VCaP (cell line): ENCODE results near the gene KLF13.

Experiments
- H3K27ac ChIP-seq: fragments of 450-650 bp; 2 replicates; pipeline ENCODE4 v1.5.1; 2017
- TF ChIP-seq, protein P1 (sequence below): fragments of 450-650 bp; conservative IDR thresholded peaks from 2 replicates; pipeline ENCODE4 v1.5.1; 2017; ENCODE audit warnings: mild to moderate bottlenecking, moderate library complexity

KLF13 gene

DNA sequence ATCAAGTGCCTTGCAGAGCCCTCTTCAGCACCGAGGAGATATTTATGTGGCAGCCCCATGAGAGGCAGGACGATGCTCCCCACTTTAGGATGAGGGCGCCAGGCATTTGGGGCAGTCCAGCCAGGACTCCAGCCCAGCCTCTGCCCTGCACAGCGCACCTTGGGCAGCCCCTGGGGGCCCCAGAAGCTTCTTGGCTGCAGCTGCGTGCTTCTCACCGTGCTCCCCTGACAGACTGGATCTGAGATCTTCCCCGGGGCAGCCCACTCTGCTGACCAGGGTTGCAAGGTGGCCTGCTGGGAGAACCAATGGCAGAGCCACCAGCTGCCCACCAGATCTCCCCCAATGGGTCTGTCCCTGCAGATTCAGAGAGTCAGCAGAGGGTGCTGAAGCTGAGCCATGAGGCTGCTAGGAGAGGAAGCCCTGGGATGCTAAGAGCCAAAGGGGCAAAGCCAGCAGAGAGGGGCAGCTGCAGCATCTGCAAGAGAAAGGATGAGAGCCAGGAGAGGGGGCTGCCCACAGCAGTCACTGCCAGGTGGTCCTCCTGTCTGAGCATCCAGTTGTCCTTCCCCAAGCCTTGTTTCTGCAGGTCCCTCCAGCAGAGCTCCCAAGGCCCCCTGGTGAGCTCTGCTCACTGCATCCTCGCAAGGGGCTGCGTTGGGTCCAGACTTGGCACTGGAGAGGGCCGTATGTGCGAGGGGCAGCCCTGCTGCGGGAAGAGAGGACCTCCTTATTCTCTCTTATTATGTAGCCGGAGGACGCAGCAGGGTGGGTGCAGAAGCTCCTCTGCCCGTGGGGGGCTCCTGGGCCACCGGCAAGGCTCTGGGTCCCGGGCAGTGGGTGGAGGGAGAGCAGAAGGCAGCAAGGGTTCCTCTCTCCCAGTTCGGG is 14.7 kb upstream of the KLF13 start:
- TF ChIP-seq, protein P1, sequence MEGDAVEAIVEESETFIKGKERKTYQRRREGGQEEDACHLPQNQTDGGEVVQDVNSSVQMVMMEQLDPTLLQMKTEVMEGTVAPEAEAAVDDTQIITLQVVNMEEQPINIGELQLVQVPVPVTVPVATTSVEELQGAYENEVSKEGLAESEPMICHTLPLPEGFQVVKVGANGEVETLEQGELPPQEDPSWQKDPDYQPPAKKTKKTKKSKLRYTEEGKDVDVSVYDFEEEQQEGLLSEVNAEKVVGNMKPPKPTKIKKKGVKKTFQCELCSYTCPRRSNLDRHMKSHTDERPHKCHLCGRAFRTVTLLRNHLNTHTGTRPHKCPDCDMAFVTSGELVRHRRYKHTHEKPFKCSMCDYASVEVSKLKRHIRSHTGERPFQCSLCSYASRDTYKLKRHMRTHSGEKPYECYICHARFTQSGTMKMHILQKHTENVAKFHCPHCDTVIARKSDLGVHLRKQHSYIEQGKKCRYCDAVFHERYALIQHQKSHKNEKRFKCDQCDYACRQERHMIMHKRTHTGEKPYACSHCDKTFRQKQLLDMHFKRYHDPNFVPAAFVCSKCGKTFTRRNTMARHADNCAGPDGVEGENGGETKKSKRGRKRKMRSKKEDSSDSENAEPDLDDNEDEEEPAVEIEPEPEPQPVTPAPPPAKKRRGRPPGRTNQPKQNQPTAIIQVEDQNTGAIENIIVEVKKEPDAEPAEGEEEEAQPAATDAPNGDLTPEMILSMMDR = no peak
- no peak overlapping the region for H3K27ac ChIP-seq

GRCh38 chr15:31313223-31313622 is 13.4 kb upstream of the KLF13 start:
- no peak overlapping the region for H3K27ac ChIP-seq
- TF ChIP-seq, protein P1 = no peak

- no peak overlapping the region for H3K27ac ChIP-seq
Measured at GRCh38 chr15:31314380-31314779, 12.3 kb upstream of the KLF13 start.

GRCh38 chr15:31316135-31316795 is 10.4 kb upstream of the KLF13 start:
- TF ChIP-seq, protein P1 = no peak
- H3K27ac ChIP-seq = no peak overlapping the region

More at GRCh38 chr15:31314380-31314779, 12.3 kb upstream of the KLF13 start:
- TF ChIP-seq, protein P1 = no peak

- H3K27ac ChIP-seq = no peak overlapping the region
- TF ChIP-seq, protein P1 = no peak
Measured at GRCh38 chr15:31317017-31317416, 9.6 kb upstream of the KLF13 start.

- no peak overlapping the region for H3K27ac ChIP-seq
- TF ChIP-seq, protein P1 = no peak
Measured at GRCh38 chr15:31317421-31318327, 9.0 kb upstream of the KLF13 start.
